Measurements from ENCODE around the gene EXOC6.
"Not testable (repeated sequence)": the region's sequence is repeated elsewhere in the genome, so short reads cannot be mapped to it uniquely, and the experiment has no call there.

Gene EXOC6

DNA sequence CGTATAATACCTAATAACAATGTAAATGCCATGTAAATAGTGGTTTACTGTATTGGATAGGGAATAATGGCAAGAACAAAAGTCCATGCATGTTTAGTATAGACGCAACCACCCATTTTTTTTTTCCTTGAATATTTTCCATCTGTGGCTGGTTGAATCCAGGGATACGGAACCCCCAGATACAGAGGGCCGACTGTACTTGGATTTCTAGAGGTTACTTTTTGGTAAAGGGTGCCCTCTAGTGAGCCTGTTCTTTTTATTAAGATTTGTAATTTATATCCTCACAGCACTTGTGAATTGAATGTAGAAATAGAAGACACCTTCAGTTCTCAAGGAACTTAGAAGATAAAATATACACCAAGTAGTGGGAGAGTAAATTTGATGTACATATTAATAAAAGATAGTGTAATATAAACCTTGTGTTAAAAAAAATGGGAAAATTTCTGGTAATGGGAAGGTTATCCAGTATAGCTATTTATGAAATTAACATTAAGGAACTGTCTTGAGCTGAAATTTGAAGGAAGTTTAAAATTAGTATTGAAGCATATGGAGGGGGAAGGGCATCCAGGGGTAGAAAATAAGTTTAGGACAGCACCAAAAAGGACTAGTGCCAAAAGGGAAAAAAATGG is 32.0 kb downstream of the EXOC6 start:
- DNase-seq (ENCODE audit: low read depth): peak; percentile 23

DNA sequence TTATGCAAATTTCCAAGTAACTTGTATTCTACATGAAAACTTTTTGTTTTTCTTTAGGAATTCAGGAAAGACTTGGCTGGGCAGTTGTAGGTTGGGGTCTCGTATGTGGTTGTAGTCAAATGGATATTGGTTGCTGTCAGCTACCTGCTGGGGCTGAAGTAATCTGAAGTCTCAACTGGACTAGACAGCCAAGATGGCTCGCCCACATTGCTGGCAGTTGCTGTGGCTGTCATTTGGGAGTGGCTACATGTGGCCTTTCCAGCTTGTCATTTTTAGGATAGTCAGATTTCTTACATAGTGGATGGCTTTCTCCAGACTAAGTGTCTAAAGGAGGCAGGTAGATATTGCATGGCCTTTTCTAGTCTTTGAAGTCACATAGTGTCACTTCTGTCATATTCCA is 32.6 kb downstream of the EXOC6 start:
- no peak for DNase-seq (ENCODE audit: low read depth)

DNA sequence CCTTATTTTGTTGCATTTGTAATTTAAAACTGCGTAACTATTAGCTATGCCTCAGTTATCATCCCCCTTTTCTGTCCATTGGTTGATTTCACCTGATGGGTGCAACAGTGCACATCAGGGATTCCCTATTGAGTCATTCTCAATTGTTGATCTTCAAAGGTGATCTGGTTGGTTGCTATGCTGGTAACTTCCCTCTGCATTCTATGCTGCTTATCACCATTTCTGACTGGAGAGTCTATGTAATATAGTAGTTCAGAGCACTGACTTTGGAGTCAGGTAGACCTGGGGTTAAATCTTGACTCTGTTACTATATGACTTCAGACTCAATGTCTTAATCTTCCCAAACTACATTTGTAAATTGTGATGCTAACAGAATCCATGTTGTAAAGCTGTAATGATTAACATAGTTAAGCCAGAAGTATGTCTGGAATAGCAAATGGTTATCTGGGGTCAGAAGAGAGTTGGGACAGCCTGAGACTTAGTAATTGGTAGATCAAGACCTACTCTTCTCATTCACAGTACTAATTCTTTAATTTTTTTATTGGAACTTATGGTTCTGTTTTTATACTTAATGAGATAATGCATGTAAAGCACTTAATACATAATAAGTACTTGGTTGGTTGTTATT is 38.1 kb downstream of the EXOC6 start:
- DNase-seq (ENCODE audit: low read depth): no peak

DNA sequence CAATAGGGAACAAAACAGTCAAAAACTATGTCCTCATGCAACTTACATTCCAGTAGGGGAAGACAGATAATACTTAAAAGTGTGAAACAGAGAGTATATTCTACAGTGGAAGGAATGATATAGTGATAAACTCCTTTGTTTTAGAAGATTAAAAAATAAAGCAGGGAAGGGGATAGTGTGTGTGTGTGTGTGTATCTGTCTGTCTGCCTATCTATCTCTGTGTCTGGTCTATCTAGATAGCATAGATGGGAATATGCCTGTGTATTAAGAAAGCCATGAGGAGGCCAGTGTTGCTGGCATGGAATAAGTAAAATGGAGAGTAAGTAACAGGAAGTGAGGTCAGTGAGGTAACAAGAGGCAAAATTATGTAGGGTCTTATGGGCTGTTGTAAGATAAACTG is 42.2 kb downstream of the EXOC6 start:
- no peak for DNase-seq (ENCODE audit: low read depth)

DNA sequence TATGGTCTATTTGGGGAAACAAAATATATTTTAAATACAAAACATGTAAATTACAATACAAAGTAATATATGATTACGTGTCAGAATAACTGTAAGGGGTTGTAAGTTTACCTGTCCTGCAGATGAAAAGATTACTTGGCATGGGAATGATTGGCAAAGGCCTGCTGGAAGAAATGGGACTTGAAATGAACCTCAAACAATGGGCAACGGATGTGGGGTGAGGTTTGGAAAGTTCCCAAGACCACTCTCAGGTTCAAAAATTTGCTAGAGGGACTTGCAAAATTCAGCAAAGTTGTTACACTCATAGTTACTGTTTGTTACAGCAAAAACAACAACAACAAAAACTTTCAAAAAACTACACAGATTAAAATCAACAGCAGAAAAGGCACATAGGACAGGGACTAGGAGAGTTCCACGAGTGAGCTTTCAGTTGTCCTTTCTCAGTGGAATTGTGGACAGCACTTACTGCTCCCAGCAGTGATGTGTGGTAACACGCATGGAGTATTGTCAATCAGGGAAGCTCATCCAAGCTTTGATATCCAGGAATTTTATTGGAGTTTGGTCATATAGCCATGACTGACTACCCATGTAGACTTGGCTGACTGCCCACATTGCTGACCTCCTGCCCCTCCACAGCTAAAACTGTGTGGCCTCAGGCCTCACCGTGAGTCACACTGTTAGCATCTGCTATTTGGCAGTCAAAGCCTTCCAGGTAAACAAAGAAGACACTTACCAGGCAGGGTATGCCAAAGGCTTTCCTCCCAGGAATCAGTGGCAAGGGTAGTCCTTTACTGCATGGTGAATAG is 43.8 kb downstream of the EXOC6 start:
- DNase-seq (ENCODE audit: low read depth): peak; percentile 40

DNA sequence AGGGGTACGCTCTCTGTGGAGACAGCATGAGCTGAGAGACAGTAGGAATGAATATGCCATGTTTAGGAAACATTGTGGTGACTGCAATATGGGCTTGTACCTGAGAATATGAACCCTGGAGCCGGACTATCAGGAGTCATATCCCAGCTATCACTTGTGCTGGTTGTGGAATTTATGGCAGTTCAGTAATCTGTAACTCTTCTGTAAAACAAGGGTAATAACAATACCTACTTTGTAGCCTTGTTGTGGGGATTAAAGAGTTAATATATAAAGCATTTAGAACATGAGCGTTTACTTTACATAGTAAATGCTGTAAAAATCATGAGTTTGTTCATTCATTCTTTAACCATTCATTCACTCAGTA is 44.4 kb downstream of the EXOC6 start:
- DNase-seq (ENCODE audit: low read depth): no peak

DNA sequence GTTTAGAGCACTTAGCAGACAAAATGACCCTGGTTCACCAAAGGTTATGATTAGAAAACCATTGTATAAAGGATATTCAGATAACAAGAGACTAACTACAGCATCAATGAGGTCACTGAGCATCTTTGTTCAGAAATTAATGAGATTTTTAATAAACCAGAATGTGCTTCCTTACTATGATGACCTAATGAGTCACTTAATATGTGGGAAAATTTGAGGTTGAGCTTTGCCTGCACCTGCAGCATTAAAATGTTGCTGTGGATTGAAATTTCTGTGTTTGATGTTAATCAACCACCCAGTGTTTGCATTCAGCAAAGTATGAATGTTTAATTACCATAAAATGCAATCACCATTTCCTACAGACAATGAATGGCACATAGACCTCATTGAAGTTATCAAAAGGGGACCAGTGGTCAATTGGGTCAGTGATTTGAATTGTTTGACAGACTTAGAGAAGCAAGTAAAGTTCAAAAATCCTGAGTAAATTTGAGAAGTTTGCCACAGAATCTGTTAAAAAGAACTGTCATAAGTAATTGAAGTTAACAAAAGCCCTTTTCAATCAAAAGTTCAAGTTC is 45.8 kb downstream of the EXOC6 start:
- DNase-seq (ENCODE audit: low read depth): no peak

DNA sequence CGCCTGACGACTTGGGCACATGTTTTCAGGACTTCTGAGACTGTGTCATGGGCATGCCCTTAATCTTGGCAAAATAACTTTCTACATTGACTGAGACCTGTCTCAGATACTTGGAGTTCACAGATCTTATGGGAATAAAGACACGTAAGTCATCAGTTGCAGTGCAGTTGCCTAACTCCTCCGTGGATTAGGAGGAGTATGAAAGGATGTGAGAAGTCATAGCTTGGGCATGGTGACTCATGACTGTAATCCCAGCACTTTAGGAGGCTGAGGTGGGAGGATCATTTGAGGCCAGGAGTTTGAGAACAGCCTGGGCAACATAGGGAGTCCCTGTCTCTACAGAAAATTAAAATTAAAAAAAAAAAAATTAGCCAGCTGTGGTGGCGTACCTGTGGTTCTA is 49.6 kb downstream of the EXOC6 start:
- DNase-seq (ENCODE audit: low read depth): no peak

DNA sequence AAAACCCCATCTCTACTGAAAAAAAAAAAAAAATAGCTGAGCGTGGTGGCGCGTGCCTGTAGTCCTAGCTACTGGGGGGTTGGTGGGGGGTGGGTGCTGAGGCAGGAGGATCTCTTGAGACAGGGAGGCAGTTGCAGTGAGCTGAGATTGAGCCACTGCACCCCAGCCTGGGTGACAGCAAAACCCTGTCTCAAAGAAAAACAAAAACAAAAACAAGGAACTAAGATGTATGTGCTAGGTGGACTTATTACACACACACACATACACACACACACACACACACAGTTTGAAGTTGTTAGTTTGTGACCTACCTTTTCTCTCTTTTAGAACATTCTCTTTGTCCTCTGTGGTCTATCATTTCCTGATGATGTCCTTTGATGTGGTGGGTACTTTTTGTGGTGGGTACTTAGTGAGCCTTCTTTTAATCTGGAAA is 53.5 kb downstream of the EXOC6 start:
- no peak for DNase-seq (ENCODE audit: low read depth)

DNA sequence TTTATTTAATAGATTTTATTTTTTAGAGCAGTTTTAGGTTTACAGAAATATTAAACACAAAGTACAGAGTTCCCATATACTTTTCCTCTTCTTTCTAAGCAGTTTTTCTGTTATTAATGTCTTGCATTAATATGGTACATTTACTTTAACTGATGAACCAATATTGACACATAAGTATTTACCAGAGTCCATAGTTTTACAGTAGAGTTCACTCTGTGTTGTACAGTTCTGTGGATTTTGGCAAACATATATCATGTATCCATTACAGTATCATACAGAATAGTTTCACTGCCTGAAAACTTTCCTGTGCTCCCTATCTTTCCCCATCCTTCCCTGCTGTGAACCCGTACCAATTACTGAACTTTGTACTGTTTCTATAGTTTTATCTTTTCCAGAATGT is 55.3 kb downstream of the EXOC6 start:
- DNase-seq (ENCODE audit: low read depth): no peak

DNA sequence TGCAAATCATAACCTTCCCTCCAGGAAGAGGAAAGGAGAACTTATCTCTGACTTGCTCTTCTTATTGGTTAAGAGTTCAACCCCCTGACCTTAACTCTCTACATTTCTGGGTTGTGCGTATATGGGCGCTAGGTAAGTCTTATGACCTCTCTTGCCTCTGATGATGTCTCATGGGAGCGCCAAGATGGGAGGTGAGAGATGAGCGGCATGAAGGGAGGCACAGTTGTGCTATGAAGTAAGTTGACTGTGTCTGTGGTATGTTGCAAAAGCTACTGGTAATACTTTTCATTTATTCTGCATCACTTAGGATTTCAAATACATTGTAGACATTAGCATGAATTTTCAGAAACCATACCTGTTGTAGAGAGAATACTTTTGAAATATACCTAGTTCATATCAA is 59.0 kb downstream of the EXOC6 start:
- no peak for DNase-seq (ENCODE audit: low read depth)

DNA sequence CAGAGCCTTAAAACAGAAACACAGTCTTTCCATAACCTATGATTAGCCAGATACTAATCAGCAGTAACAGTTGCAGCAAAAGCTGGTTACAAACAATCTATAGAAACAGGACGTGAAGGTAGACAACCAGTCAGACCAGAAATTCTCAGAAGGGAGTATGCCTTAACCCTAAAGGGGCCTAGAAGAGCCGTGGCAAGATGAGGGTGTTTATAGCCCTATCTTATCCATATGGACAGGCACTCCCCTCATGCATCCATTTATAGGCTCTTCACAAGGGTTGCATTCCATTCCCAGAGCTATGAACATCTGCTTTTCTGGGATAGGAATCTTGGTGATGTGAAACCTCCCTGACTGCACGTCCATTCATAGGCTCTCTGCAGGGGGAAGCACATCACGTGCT is 64.3 kb downstream of the EXOC6 start:
- not testable (repeated sequence) for DNase-seq (ENCODE audit: low read depth)

DNA sequence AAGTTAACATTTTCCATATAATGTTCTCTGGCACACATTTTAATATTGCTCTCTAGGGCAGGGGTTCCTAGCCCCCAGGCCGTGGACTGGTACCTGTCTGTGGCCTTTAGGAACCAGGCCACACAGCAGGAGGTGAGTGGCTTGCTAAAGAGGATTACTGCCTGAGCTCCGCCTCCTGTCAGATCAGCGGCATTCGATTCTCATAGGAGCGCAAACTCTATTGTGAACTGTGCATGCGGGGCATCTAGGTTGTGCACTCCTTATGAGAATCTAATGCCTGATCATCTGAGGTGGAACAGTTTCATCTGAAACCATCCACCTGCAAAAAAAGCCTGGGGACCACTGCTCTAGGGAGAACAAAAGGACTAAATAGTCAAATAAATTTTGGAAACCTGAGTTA is 65.7 kb downstream of the EXOC6 start:
- DNase-seq (ENCODE audit: low read depth): no peak

DNA sequence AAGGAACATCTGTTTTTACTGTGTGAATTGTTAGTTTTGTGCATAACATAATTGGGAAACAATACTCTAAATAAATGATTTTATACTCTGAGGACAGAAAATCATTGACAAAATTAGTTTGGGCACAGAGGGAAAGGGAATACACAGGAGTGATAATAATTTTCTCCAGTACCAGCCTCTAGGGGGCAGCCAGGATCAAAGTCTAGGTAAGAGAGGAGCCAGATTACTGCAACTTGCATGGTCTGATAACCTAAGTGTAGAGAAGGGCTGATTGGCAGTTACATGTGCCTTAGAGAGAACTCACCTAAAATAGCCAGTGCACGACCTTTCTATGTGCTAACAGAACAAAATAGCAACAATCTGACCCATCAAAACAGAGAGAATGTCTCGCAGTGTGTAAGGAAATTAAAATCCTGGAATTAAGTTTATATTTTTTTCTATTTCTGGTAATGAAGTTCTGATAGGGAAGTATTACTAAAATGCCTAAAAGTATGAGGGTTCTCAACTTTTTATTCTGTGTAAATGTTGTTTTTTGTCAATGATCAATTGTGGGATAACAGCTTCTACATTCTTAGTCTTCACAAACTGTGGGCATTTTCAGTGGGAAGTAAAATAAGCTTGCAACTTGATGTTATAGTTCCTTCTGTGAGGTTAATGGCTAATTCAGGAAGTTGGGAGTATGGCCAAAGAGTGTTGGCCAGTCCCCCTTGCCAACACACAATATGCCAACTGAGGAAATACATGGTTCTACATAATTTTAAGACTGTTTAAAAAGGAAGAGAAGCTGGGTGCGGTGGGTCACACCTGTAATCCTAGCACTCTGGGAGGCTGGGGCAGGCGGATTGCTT is 66.4 kb downstream of the EXOC6 start:
- DNase-seq (ENCODE audit: low read depth): peak; percentile 18

DNA sequence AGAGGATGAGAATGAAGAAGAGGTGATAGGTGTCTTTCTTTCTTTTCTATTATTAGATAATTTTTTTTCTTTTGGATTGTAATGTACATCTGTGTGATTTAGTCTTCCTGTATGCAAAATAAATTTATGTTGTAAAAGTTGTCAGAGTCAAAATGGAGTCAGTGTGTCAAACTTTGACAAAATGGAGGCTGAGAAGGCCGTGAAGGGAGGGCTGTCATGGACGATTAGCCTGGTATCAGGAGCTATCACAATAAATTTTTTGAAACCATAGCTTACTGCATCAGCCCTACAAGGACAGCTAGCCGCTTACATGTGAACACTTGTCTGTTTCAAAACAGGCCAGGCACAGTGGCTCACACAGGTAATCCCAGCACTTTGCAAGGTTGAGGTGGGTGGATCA is 67.6 kb downstream of the EXOC6 start:
- no peak for DNase-seq (ENCODE audit: low read depth)

DNA sequence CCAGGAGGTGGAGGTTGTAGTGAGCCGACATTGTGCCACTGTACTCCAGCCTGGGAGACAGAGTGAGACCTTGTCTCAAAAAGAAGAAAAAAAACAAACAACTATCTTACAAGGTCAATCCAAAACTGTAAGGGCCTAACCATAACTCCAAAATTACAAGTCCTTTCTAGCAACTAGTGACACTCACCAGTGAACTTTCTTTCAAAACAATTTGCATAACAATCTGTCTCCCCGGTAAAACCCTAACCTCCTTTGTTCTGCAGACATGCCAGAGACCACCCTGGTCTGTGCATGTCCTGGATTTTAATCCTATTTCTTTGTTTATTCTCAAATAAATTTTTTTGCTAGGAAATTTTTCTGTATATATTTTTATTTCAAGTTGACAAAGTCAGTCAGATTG is 68.1 kb downstream of the EXOC6 start:
- DNase-seq (ENCODE audit: low read depth): no peak

DNA sequence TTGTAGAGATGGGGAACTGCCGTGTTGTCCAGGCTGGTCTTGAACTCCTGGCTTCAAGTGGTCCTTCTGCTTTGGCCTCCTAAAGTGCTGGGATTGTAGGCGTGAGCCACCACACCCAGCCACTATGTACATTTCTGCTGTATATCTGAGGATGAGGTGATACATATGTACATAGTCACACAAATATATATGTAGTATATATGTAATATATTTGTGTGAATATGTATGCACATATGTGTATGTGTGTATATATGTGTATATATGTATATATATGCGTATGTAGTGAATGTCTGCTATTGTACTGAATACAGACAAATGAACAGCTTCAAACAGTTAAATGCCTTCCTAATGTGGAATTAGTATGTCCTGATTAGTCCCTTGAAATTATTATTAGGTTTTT is 70.3 kb downstream of the EXOC6 start:
- no peak for DNase-seq (ENCODE audit: low read depth)

DNA sequence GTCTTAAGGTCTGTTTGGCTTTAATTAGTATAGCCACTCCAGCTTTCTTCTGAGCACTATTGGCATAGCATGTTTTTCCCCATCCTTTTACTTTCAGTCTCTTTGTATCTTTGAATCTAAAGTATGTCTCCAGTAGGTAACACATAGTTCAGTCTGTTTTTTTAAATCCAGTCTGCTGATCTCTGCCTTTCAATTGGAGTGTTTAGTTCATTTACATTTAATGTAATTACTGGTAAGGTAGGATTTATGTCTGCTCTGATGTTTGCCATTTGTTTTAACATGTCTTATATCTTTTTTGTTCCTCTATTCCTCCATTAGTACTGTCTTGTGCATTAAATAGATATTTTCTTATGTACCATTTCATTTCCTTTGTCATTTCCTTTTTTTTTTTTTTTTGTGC is 72.5 kb downstream of the EXOC6 start:
- no peak for DNase-seq (ENCODE audit: low read depth)

DNA sequence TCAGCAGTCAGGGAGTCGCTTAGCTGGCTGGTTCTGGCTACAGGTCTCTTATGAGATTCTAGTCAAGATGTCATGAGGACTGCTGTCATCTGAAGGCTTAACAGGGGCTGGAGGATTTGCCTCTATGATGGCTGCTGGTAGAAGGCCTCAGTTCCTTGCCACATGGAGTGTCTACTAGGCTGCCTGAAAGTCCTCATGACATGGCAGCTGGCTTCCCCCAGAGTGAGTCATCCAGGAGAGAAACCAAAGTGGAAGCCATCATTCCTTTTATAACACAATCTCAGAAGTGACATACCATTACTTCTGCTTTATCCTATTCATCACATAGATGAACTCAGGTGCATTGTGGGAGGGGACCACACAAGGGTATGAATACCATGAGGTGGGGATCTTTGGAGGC is 75.1 kb downstream of the EXOC6 start:
- DNase-seq (ENCODE audit: low read depth): no peak

DNA sequence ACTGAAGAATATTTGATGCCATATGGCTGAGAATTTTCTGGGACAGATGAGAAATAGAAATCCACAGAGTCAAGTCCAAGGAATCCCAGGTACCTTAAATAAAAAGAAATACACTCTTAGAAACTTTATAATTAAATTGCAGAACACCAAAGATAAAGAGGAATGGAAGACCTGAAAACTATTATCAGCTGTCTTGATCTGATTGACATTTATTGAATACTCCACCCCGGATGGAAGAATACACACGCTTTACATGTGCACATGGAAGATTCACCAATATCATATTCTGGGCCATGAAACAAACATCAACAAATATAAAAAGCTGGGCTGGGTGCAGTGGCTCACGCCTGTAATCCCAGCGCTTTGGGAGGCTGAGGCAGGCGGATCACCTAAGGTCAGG is 81.6 kb downstream of the EXOC6 start:
- no peak for DNase-seq (ENCODE audit: low read depth)

DNA sequence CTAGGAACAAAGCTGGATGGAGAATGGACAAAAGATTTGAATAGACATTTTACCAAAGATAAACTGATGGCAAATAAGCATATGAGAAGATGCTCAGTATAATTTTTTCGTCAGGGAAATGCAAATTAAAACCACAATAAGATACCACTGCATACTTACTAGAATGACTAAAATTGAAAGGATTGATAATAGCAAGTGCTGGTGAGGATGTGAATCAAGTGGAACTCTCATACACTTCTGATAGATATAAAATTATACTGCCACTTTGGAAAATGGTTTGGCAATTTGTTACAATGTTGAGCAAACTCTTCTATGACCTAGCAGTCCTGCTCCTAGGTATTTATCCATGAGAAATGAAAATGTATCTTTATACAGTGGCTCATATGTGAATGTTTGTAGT is 83.3 kb downstream of the EXOC6 start:
- no peak for DNase-seq (ENCODE audit: low read depth)

DNA sequence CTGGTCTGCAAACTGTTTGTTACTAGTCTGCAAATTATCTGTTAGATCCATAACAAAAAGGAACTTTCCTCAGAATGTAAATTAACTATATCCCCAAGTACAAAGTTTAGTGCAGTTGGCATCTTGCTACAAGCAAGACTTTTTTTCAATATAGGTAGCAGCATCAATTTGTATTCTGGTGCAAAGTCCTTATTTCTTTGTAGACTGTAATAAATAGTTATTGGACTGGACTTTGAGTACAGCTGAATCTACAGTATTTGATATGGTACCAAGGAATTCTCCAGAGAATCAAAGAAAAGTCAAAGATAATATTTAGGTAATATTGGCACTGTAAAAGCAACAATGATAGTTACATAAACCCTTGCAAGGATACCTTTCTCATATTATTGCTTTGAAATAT is 89.6 kb downstream of the EXOC6 start:
- no peak for DNase-seq (ENCODE audit: low read depth)
